NCI-H1092 treated with DMSO at 0.1 percent for 48 hours (cell line): ENCODE data around the gene ZNF148.

ENCODE experiments used
- DNase-seq: peaks from one replicate; lab custom pipeline; 2025; lab: John Stamatoyannopoulos, UW

ZNF148 gene

GRCh38 chr3:125189378-125190165 is 185.6 kb downstream of the ZNF148 start:
- DNase-seq = no peak

- DNase-seq = no peak
Observed at GRCh38 chr3:125188955-125189354, 186.2 kb downstream of the ZNF148 start.

GRCh38 chr3:125187599-125187910 is 187.6 kb downstream of the ZNF148 start:
- no peak for DNase-seq

- no peak for DNase-seq
Observed at GRCh38 chr3:125186800-125187598, 188.1 kb downstream of the ZNF148 start.

- no peak for DNase-seq
Observed at GRCh38 chr3:125186261-125186787, 188.8 kb downstream of the ZNF148 start.

- no peak for DNase-seq
Observed at GRCh38 chr3:125185805-125186204, 189.3 kb downstream of the ZNF148 start.

- DNase-seq = no peak
Observed at GRCh38 chr3:125179884-125180240, 195.3 kb downstream of the ZNF148 start.

GRCh38 chr3:125179143-125179883 is 195.8 kb downstream of the ZNF148 start:
- DNase-seq = no peak

GRCh38 chr3:125177746-125178145 is 197.4 kb downstream of the ZNF148 start:
- no peak for DNase-seq
